ENCODE results near the gene DGKB.
A peak's percentile ranks its signal among the peaks of the same experiment; 100 is the strongest.
"Not testable (repeated sequence)": the region's sequence is repeated elsewhere in the genome, so short reads cannot be mapped to it uniquely, and the experiment has no call there.

The DGKB gene

GRCh38 chr7:14478834-14479510 lies 423.6 kb downstream of the DGKB start:
- no peak for TF ChIP-seq CTCF (conservative IDR thresholded peaks at IDR 0.05)
- H3K27ac ChIP-seq, result no peak overlapping the region

GRCh38 chr7:14461716-14462115 lies 440.8 kb downstream of the DGKB start:
- H3K27ac ChIP-seq, result peak overlapping the region; percentile 38

GRCh38 chr7:14458846-14459245 lies 443.7 kb downstream of the DGKB start:
- not testable (repeated sequence) for H3K27ac ChIP-seq

- TF ChIP-seq CTCF (conservative IDR thresholded peaks at IDR 0.05), result peak; percentile 93
- H3K27ac ChIP-seq, result no peak overlapping the region
Observed at GRCh38 chr7:14457568-14458453, 444.7 kb downstream of the DGKB start.

- TF ChIP-seq CTCF (conservative IDR thresholded peaks at IDR 0.05), result no peak
- H3K27ac ChIP-seq, result no peak overlapping the region
Observed at GRCh38 chr7:14449291-14449690, 453.3 kb downstream of the DGKB start.

GRCh38 chr7:14446829-14447228 lies 455.7 kb downstream of the DGKB start:
- H3K27ac ChIP-seq, result no peak overlapping the region
- TF ChIP-seq CTCF (conservative IDR thresholded peaks at IDR 0.05), result no peak

GRCh38 chr7:14446219-14446618 lies 456.3 kb downstream of the DGKB start:
- no peak overlapping the region for H3K27ac ChIP-seq

GRCh38 chr7:14438366-14438765 lies 464.2 kb downstream of the DGKB start:
- no peak for TF ChIP-seq CTCF (conservative IDR thresholded peaks at IDR 0.05)
- no peak overlapping the region for H3K27ac ChIP-seq

More at GRCh38 chr7:14446219-14446618, 456.3 kb downstream of the DGKB start:
- TF ChIP-seq CTCF (conservative IDR thresholded peaks at IDR 0.05), result no peak

Data from VCaP (cell line).